NCI-H146 treated with DMSO at 0.1 percent for 48 hours (cell line): Measurements from ENCODE around the gene IZUMO1R.
"Not testable (repeated sequence)": the region's sequence is repeated elsewhere in the genome, so short reads cannot be mapped to it uniquely, and the experiment has no call there.

Source experiments
- DNase-seq: peaks from one replicate; lab custom pipeline; 2025; ENCODE audit not compliant: unreplicated experiment; lab: John Stamatoyannopoulos, UW

Gene IZUMO1R

DNA sequence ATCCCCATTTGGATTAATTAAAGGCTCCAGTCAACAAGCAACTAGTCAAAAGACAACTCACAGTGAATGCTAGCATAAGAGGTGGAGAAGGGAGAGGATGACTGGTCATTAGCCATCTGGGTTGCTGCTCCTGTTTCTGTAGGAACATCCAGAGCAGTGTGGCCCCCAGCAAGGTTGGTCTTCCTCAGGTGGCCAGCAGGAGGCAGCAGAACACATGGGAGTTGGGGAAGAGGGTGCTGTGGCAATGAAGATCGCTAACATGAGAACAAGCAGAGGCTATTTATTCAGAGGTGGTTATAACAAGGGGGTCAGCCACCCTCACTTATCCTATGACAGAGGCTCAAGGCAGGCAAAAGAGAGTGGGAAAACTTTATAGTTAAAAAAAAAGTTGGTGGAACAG lies 21.3 kb downstream of the IZUMO1R start:
- peak; percentile 28 for DNase-seq

DNA sequence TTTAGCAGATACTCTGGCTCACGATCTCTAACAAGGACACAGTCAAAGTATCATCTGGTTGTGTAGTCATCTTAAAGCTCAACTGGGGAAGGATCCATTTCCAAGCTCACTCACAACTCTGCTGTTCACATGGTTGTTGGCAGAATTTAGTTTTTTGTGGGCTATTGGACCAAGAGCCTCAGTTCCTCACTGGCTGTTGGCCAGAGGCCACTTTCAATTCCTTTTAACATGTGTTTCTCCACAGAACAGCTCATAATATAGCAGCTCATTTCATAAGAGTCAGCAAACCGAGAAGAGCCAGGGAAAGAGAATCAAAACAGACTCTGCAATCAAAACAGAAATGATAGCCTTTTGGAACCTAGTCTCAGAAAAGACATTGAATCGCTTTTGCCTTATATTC lies 22.6 kb downstream of the IZUMO1R start:
- no peak for DNase-seq

- DNase-seq: no peak
These were observed 24.3 kb downstream of the IZUMO1R start for GRCh38 chr11:94328587-94329080.

- no peak for DNase-seq
These were observed 25.1 kb downstream of the IZUMO1R start for GRCh38 chr11:94329501-94329900.

- no peak for DNase-seq
These were observed 26.4 kb downstream of the IZUMO1R start for GRCh38 chr11:94330789-94331188.

GRCh38 chr11:94332814-94333213 lies 28.4 kb downstream of the IZUMO1R start:
- no peak for DNase-seq

GRCh38 chr11:94336033-94336432 lies 31.7 kb downstream of the IZUMO1R start:
- DNase-seq: no peak

DNA sequence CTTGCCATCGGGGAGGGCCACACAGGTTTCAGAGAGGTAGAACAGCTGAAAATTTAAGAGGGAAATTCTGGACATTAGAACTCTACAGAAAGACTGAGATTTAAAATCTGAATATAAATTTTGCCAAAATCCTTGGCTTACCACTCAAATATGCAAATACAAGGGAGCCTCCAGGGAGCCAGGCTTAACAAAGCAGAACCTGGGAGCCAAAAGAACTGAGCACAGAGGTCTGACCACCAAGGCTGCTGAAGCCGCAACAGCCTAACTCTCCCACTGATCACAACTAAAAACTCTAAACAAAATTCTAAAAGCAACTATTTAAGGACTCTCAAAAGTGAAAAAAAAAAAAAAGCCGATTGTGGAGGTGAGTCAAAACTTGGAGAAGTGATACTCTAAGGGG lies 34.3 kb downstream of the IZUMO1R start:
- DNase-seq: no peak

DNA sequence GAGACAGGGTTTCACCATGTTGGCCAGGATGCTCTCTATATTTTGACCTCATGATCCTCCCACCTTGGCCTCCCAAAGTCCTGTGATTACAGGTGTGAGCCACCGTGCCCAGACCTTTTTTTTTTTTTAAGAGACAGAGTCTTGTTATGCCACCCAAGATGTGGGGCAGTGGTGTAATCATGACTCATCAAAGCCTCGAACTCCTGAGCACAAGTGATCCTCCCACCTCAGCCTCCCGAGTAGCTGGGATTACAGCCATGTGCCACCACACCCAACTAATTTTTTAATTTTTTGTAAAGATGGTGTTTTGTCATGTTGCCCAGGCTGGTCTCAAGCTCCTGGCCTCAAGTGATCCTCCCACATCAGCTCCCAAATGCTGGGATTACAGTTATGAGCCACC lies 37.9 kb downstream of the IZUMO1R start:
- DNase-seq: no peak

GRCh38 chr11:94343495-94343894 lies 39.1 kb downstream of the IZUMO1R start:
- DNase-seq: no peak

DNA sequence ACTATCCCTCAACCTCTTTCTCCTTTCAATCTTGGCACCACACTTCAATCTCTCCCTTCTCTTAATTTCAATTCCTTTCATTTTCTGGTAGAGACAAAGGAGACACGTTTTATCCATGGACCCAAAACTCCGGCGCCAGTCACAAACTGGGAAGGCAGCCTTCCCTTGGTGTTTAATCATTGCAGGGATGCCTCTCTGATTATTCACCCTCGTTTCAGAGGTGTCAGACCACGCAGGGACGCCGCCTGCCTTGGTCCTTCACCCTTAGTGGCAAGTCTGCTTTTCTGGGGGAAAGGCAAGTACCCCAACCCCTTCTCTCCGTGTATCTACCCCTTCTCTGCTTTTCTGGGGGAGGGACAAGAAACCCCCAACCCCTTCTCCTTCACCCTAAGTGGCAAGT lies 41.9 kb downstream of the IZUMO1R start:
- DNase-seq: not testable (repeated sequence)

DNA sequence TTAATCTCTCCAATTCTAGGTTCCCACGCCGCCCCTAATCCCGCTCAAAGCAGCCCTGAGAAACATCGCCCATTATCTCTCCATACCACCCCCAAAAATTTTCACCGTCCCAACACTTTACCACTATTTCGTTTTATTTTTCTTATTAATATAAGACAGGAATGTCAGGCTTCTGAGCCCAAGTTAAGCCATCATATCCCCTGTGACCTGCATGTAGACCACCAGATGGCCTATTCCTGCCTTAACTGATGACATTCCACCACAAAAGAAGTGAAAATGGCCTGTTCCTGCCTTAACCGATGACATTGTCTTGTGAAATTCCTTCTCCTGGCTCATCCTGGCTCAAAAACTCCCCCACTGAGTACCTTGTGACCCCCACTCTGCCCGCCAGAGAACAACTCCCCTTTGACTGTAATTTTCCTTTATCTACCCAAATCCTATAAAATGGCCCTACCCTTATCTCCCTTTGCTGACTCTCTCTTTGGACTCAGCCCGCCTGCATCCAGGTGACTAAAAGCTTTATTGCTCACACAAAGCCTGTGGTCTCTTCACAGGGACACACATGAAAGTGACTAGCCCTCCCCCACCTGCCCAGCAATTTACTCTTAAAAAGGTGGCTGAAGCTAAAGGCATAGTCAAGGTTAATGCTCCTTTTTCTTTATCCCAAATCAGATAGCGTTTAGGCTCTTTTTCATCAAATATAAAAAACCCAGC lies 46.6 kb downstream of the IZUMO1R start:
- DNase-seq: not testable (repeated sequence)
